PC-3 (cell line): ENCODE measurements around the gene MAGEF1. TPM values are rescaled to one million over a fixed set of nuclear protein-coding genes. Genes with fewer than 3 reads are reported as not detected.

Experiments used
- ATAC-seq: fragments of 200-7000 bp; cut with Tn5 transposase; 2 replicates; pipeline ENCODE4 v1.9.1; 2020; ENCODE audit warnings: mild to moderate bottlenecking, moderate library complexity
- BruUV-seq: library from RNA; stranded (reverse); fragments of 400-500 nt; replicated peaks from 2 replicates; lab custom pipeline; 2021; lab: Mats Ljungman, UMichigan
- CTCF ChIA-PET: fragments of 300-600 bp; sonication (Branson Sonifier 250); formaldehyde crosslinking; loops from one replicate; lab custom pipeline; 2022; ENCODE audit warnings: antibody characterized with exemption; lab: Charles Lee
- POLR2A ChIA-PET: fragments of 300-600 bp; sonication (Branson Sonifier 250); formaldehyde crosslinking; loops from one replicate; lab custom pipeline; 2022; ENCODE audit warnings: antibody characterized with exemption; ENCODE audit not compliant: unreplicated experiment; lab: Charles Lee
- DNase-seq: peaks from one replicate; pipeline ENCODE4 v3.0.0-alpha.2; 2015
- H2AFZ ChIP-seq: fragments of 300-600 bp; sonication (generic); 2 replicates; pipeline ENCODE4 v1.6.0; 2016; ENCODE audit warnings: antibody characterized with exemption, low read length
- H3F3A ChIP-seq: fragments of 300-600 bp; sonication (generic); one replicate; pipeline ENCODE4 v1.6.0; 2017; ENCODE audit warnings: antibody characterized with exemption, low read length, control low read depth, mild to moderate bottlenecking; ENCODE audit not compliant: unreplicated experiment
- H3K27ac ChIP-seq: fragments of 300-600 bp; sonication (generic); 2 replicates; pipeline ENCODE4 v1.5.1; 2016; ENCODE audit warnings: mild to moderate bottlenecking, low read length
- H3K27me3 ChIP-seq: fragments of 300-600 bp; sonication (generic); 2 replicates; pipeline ENCODE4 v1.6.1; 2016; ENCODE audit warnings: low read length, mixed read lengths
- H3K36me3 ChIP-seq: fragments of 300-600 bp; sonication (generic); 2 replicates; pipeline ENCODE4 v1.6.1; 2016; ENCODE audit warnings: low read depth, mixed run types, low read length, mixed read lengths
- H3K4me1 ChIP-seq: fragments of 300-600 bp; sonication (generic); 2 replicates; pipeline ENCODE4 v1.5.1; 2016; ENCODE audit warnings: low read length; ENCODE audit not compliant: insufficient read depth
- H3K4me2 ChIP-seq: fragments of 300-600 bp; sonication (generic); 2 replicates; pipeline ENCODE4 v1.6.0; 2016; ENCODE audit warnings: low read length
- H3K4me3 ChIP-seq: fragments of 300-600 bp; sonication (generic); 2 replicates; pipeline ENCODE4 v1.5.1; 2016; ENCODE audit warnings: mild to moderate bottlenecking, low read length, mixed read lengths
- H3K79me2 ChIP-seq: fragments of 300-600 bp; sonication (generic); 2 replicates; pipeline ENCODE4 v1.6.1; 2017; ENCODE audit warnings: low read length, mixed read lengths
- H3K9ac ChIP-seq: fragments of 300-600 bp; sonication (generic); 2 replicates; pipeline ENCODE4 v1.6.0; 2016; ENCODE audit warnings: mild to moderate bottlenecking, low read length
- H3K9me2 ChIP-seq: fragments of 300-600 bp; sonication (generic); replicated peaks from 2 replicates; pipeline ENCODE4 v1.6.1; 2016; ENCODE audit warnings: mixed run types, low read length, mixed read lengths
- H3K9me3 ChIP-seq: fragments of 300-600 bp; sonication (generic); 2 replicates; pipeline ENCODE4 v1.6.1; 2016; ENCODE audit warnings: low read length, mixed read lengths
- H4K20me1 ChIP-seq: fragments of 300-600 bp; sonication (generic); 2 replicates; pipeline ENCODE4 v1.6.1; 2016; ENCODE audit warnings: low read length, mixed read lengths
- CTCF ChIP-seq: fragments of 300-600 bp; sonication (generic); conservative IDR thresholded peaks from 2 replicates; pipeline ENCODE4 v1.5.1; 2017; ENCODE audit warnings: antibody characterized with exemption, low read depth, mild to moderate bottlenecking, low read length
- EZH2 ChIP-seq: fragments of 300-600 bp; sonication (generic); IDR thresholded peaks from one replicate; pipeline ENCODE4 v1.6.1; 2017; ENCODE audit warnings: antibody characterized with exemption, mild to moderate bottlenecking, low read length; ENCODE audit not compliant: unreplicated experiment
- EZH2phosphoT487 ChIP-seq: fragments of 300-600 bp; sonication (generic); IDR thresholded peaks from 2 replicates; pipeline ENCODE4 v1.6.1; 2018; ENCODE audit warnings: mild to moderate bottlenecking, antibody characterized with exemption, low read length, borderline replicate concordance
- intact Hi-C: fragments of 100-400 bp; cut with micrococcal nuclease; formaldehyde crosslinking; loops from 2 replicates; pipeline ENCODE4 v1.9.0; 2023
- total RNA-seq: library from RNA; depleted of rRNA; stranded (reverse); fragments of >200 nt; gene quantifications from 2 replicates; pipeline ENCODE4 v1.2.3, GENCODE V29; 2014

Gene MAGEF1
- total RNA-seq, 1 experiment from 2014 or later, result 43.6 TPM

GRCh38 chr3:184758056-184758455, 46.2 kb upstream of the MAGEF1 start:
- Histone ChIP-seq H3K4me2 (no peak overlapping the region), H3K79me2 (no peaks in the 10 kb centered on the region), H3K9me3 (no peaks in the 10 kb centered on the region), H3K9ac (no peak overlapping the region), H3F3A (no peaks in the 10 kb centered on the region), H4K20me1 (no peaks in the 10 kb centered on the region), H2AFZ (no peak overlapping the region), H3K27ac (no peak overlapping the region), H3K4me3 (no peak overlapping the region), H3K36me3 (no peaks in the 10 kb centered on the region), H3K27me3 (no peaks in the 10 kb centered on the region), H3K9me2 (no peaks in the 10 kb centered on the region), H3K4me1 (no peaks in the 10 kb centered on the region)
- DNase-seq (no peak), ATAC-seq (no peak)
- TF ChIP-seq CTCF (no peak), EZH2 (no peak), EZH2phosphoT487 (no peak)
- intact Hi-C loops, result no loop called here
- ChIA-PET CTCF (interaction anchor here (0.8 kb wide), 1 partner anchor 21 kb away, joined by 4 read pairs; no protein-coding TSS in a partner anchor), POLR2A (no interaction called here)
- no TSS peak for BruUV-seq

GRCh38 chr3:184757022-184757651, 45.3 kb upstream of the MAGEF1 start:
- Histone ChIP-seq H3K4me2 (no peak overlapping the region), H2AFZ (no peak overlapping the region), H3K27ac (no peak overlapping the region), H3K4me3 (no peak overlapping the region), H3K79me2 (no peaks in the 10 kb centered on the region), H3K9me3 (no peaks in the 10 kb centered on the region), H3K27me3 (no peaks in the 10 kb centered on the region), H3K9me2 (no peaks in the 10 kb centered on the region), H3K4me1 (no peaks in the 10 kb centered on the region), H4K20me1 (no peaks in the 10 kb centered on the region), H3K36me3 (no peaks in the 10 kb centered on the region), H3F3A (no peaks in the 10 kb centered on the region), H3K9ac (no peak overlapping the region)
- no peak for TF ChIP-seq CTCF
- no peak for TF ChIP-seq EZH2
- no peak for TF ChIP-seq EZH2phosphoT487
- intact Hi-C loops, result no loop called here
- BruUV-seq, result no TSS peak
- DNase-seq (no peak), ATAC-seq (no peak)
- ChIA-PET POLR2A (no interaction called here), CTCF (interaction anchor here (0.8 kb wide), 1 partner anchor 22 kb away, joined by 4 read pairs; no protein-coding TSS in a partner anchor)
